HG03139 (cell line): ENCODE data around the gene CWC22.
A peak's percentile ranks its signal among the peaks of the same experiment; 100 is the strongest.

Source experiments
- ATAC-seq: cut with Tn5 transposase; IDR thresholded peaks from one replicate; pipeline ENCODE4 v1.9.1; 2021; ENCODE audit not compliant: unreplicated experiment

CWC22 gene

DNA sequence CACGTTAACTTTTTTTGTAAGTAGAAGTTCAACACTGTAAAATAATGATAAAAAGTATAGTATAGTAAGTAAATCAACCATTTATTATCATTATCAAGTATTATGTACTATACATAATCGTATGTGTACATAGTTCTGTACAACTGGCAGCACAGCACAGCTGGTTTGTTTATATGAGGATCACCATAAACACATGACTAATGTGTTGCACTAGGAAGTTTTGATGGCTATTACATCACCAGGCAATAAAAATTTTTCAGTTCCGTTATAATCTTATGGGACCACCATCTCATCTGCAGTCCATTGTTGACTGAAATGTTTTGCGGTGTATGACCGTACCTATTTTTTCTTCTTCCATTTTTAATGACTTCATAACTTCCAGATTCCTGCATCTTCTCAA lies 106.4 kb downstream of the CWC22 start:
- ATAC-seq: no peak

DNA sequence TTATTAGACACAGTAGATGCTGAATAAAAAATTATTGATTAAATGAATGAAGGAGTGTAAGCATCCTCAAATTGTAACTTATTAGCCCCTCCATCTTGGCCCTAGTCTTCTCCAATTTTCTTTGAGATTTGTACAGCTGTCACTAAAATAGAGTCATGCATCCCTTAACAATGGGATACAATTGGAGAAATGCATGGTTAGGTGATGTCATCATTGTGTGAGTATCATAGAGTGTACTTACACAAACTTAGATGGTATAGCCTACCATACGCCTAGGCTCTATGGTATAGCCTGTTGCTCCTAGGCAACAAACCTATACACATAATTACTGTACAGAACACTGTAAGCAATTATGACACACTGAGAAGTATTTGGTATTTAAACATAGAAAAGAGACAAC lies 107.4 kb downstream of the CWC22 start:
- no peak for ATAC-seq

GRCh38 chr2:179898873-179899272 lies 108.2 kb downstream of the CWC22 start:
- peak; percentile 93 for ATAC-seq
